PC-9 (cell line): ENCODE data around the gene EGFLAM. TPM values are rescaled to one million over a fixed set of nuclear protein-coding genes. Genes with fewer than 3 reads are reported as not detected.

Experiments used
- BruUV-seq: library from RNA; stranded (reverse); fragments of 400-500 nt; replicated peaks from 2 replicates; lab custom pipeline; 2021; lab: Mats Ljungman, UMichigan
- CTCF ChIA-PET: fragments of 300-600 bp; sonication (Branson Sonifier 250); formaldehyde crosslinking; loops from one replicate; lab custom pipeline; 2022; ENCODE audit warnings: antibody characterized with exemption; lab: Charles Lee
- POLR2A ChIA-PET: fragments of 300-600 bp; sonication (Branson Sonifier 250); formaldehyde crosslinking; loops from one replicate; lab custom pipeline; 2022; ENCODE audit warnings: antibody characterized with exemption; ENCODE audit not compliant: unreplicated experiment; lab: Charles Lee
- DNase-seq, 2 experiments: peaks; one replicate each; pipeline versions ENCODE4 v3.0.0 to v3.0.0-alpha.2; 2015 to 2022; ENCODE audit warnings: mixed read lengths in 1 of 2
- H2AFZ ChIP-seq: fragments of 200-600 bp; sonication (generic); 2 replicates; pipeline ENCODE4 v1.8.1; 2017; ENCODE audit warnings: antibody characterized with exemption
- H3F3A ChIP-seq: fragments of 200-600 bp; sonication (generic); 2 replicates; pipeline ENCODE4 v1.8.1; 2017; ENCODE audit warnings: antibody characterized with exemption, mild to moderate bottlenecking, low read depth; ENCODE audit not compliant: insufficient read depth
- H3K27ac ChIP-seq: fragments of 200-600 bp; sonication (generic); 2 replicates; pipeline ENCODE4 v1.6.1; 2016; ENCODE audit warnings: mixed run types
- H3K27me3 ChIP-seq: fragments of 200-600 bp; sonication (generic); 2 replicates; pipeline ENCODE4 v1.6.1; 2016; ENCODE audit warnings: low read depth, mixed run types; ENCODE audit not compliant: insufficient read depth
- H3K36me3 ChIP-seq: fragments of 200-600 bp; sonication (generic); 2 replicates; pipeline ENCODE4 v1.6.1; 2016; ENCODE audit warnings: low read depth, mixed run types
- H3K4me1 ChIP-seq: fragments of 200-600 bp; sonication (generic); replicated peaks from 2 replicates; pipeline ENCODE4 v1.6.1; 2016; ENCODE audit warnings: mixed run types; ENCODE audit not compliant: insufficient read depth
- H3K4me2 ChIP-seq: fragments of 200-600 bp; sonication (generic); 2 replicates; pipeline ENCODE4 v1.6.1; 2017; ENCODE audit warnings: mixed run types
- H3K4me3 ChIP-seq: fragments of 200-600 bp; sonication (generic); 2 replicates; pipeline ENCODE4 v1.6.1; 2016; ENCODE audit warnings: mixed run types
- H3K79me2 ChIP-seq: fragments of 200-600 bp; sonication (generic); 2 replicates; pipeline ENCODE4 v1.6.1; 2017; ENCODE audit warnings: low read depth, mixed run types
- H3K9me2 ChIP-seq: fragments of 200-600 bp; sonication (generic); 2 replicates; pipeline ENCODE4 v1.8.1; 2017; ENCODE audit warnings: mild to moderate bottlenecking; ENCODE audit not compliant: insufficient read depth
- H3K9me3 ChIP-seq: fragments of 200-600 bp; sonication (generic); 2 replicates; pipeline ENCODE4 v1.8.1; 2016; ENCODE audit warnings: low read depth; ENCODE audit not compliant: insufficient read depth
- H4K20me1 ChIP-seq: fragments of 200-600 bp; sonication (generic); 2 replicates; pipeline ENCODE4 v1.8.1; 2017; ENCODE audit not compliant: insufficient read depth
- CTCF ChIP-seq: fragments of 200-600 bp; sonication (generic); conservative IDR thresholded peaks from 2 replicates; pipeline ENCODE4 v1.6.1; 2017; ENCODE audit warnings: mixed run types, antibody characterized with exemption, mild to moderate bottlenecking, moderate library complexity
- EZH2 ChIP-seq: fragments of 200-600 bp; sonication (generic); IDR thresholded peaks from 2 replicates; pipeline ENCODE4 v1.8.0; 2017; ENCODE audit warnings: antibody characterized with exemption, low read depth
- intact Hi-C: fragments of 100-400 bp; cut with micrococcal nuclease; formaldehyde crosslinking; loops from one replicate; pipeline ENCODE4 v1.10.0; 2022; ENCODE audit not compliant: unreplicated experiment
- total RNA-seq: library from RNA; stranded (reverse); gene quantifications from 2 replicates; pipeline ENCODE4 v1.2.3, GENCODE V29; 2021

Gene EGFLAM
- total RNA-seq, 1 experiment from 2014 or later, result not detected

GRCh38 chr5:38463634-38464521, 205.5 kb downstream of the EGFLAM start:
- TF ChIP-seq EZH2, result no peak
- Histone ChIP-seq H2AFZ (no peak overlapping the region), H3K36me3 (no peaks in the 10 kb centered on the region), H4K20me1 (no peaks in the 10 kb centered on the region), H3K9me3 (no peaks in the 10 kb centered on the region), H3K4me1 (peaks cover 14% of the 10 kb centered on the region), H3K9me2 (no peaks in the 10 kb centered on the region), H3K4me2 (no peak overlapping the region), H3K79me2 (no peaks in the 10 kb centered on the region), H3K27ac (no peak overlapping the region), H3F3A (no peaks in the 10 kb centered on the region), H3K27me3 (no peaks in the 10 kb centered on the region), H3K4me3 (no peak overlapping the region)
- peak in 1 of 2 experiments; percentile 45 for DNase-seq
- POLR2A ChIA-PET, result interaction anchor here (0.6 to 1.0 kb wide), 5 partner anchors 12 to 1569 kb away, joined by 3 to 5 read pairs (median 4); no protein-coding TSS in a partner anchor
- CTCF ChIA-PET, result interaction anchor here (2.6 kb wide), 1 partner anchor 22 kb away, joined by 17 read pairs; no protein-coding TSS in a partner anchor
- intact Hi-C loops, result loop anchor here (5.0 kb wide), 1 partner anchor 133 kb away; no protein-coding TSS in a partner anchor
- no TSS peak for BruUV-seq

GRCh38 chr5:38465061-38465460, 206.7 kb downstream of the EGFLAM start:
- DNase-seq, result no peak
- H2AFZ ChIP-seq, result no peak overlapping the region
- H4K20me1 ChIP-seq, result no peaks in the 10 kb centered on the region
- H3F3A ChIP-seq, result no peaks in the 10 kb centered on the region
- no TSS peak for BruUV-seq
- no peak overlapping the region for H3K4me2 ChIP-seq
- H3K27me3 ChIP-seq, result no peaks in the 10 kb centered on the region
- no peak overlapping the region for H3K27ac ChIP-seq
- H3K4me1 ChIP-seq, result peaks cover 14% of the 10 kb centered on the region
- H3K4me3 ChIP-seq, result no peak overlapping the region
- H3K36me3 ChIP-seq, result no peaks in the 10 kb centered on the region
- TF ChIP-seq CTCF, result no peak
- TF ChIP-seq EZH2, result no peak
- H3K79me2 ChIP-seq, result no peaks in the 10 kb centered on the region
- POLR2A ChIA-PET, result interaction anchor here (0.6 kb wide), 1 partner anchor 70 kb away, joined by 4 read pairs; no protein-coding TSS in a partner anchor
- intact Hi-C loops, result no loop called here
- H3K9me3 ChIP-seq, result no peaks in the 10 kb centered on the region
- no peaks in the 10 kb centered on the region for H3K9me2 ChIP-seq
- CTCF ChIA-PET, result interaction anchor here (0.5 to 2.6 kb wide), 2 partner anchors 23 to 369 kb away, joined by 4 to 17 read pairs; no protein-coding TSS in a partner anchor

GRCh38 chr5:38465702-38466423, 207.5 kb downstream of the EGFLAM start:
- Histone ChIP-seq H3K36me3 (no peaks in the 10 kb centered on the region), H3K4me2 (no peak overlapping the region), H3K9me3 (no peaks in the 10 kb centered on the region), H3K4me3 (no peak overlapping the region), H2AFZ (no peak overlapping the region), H3K4me1 (peaks cover 14% of the 10 kb centered on the region), H3K27ac (no peak overlapping the region), H3F3A (no peaks in the 10 kb centered on the region), H3K9me2 (no peaks in the 10 kb centered on the region), H3K27me3 (no peaks in the 10 kb centered on the region), H3K79me2 (no peaks in the 10 kb centered on the region), H4K20me1 (no peaks in the 10 kb centered on the region)
- no TSS peak for BruUV-seq
- POLR2A ChIA-PET, result no interaction called here
- CTCF ChIA-PET, result no interaction called here
- intact Hi-C loops, result no loop called here
- no peak for TF ChIP-seq CTCF
- no peak for TF ChIP-seq EZH2
- DNase-seq, result no peak
